ENCODE measurements around the gene PHAF1. TPM values are rescaled to one million over a fixed set of nuclear protein-coding genes. Genes with fewer than 3 reads are reported as not detected.

The PHAF1 gene
- total and polyA plus RNA-seq, 9 of the 15 experiments (the other 6 are each of a cell fraction or from before 2014, with no cell fraction given) = 5.1 to 25.4 (median 13.8) TPM

DNA sequence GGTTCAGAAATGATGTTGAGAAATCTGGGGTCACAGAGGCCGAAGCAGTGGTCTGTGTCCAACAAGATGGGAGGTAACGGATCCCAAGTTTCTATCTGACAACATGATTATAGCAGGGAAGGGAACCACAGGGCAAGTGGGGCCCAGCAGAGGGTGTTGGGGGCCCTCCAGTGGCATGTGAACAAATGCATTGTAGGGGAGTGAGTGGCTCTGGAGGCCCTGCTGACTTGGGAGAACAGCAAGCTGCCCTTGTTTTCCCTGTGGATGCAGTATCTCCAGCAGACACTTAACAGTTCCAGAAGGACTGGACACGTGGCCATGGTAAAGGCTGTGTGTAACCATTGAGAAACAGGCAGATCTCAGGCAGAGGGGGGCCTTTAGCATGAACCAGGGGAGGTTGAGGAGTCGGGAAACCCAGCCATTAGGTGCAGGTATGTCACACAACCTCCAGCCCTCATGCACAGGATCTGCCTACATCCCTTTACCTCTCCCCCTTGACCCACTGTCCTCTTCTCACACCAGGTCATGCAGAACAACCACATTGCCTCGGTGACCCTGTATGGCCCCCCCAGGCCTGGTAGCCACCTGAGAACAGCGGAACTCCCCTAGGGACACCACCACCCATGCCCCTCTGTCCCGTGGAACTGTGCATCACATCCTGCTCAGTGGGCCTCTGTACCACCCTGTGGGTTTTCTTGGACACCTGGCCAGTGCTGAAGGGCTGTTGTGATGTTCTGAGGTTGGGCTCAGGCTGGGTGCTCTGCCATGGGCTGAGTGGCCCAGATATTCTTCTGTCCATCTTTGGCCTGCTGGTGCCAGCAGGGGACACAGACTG, 37.0 kb downstream of the PHAF1 start:
- Histone ChIP-seq H4K20me1 (replicated peaks; ENCODE audit: control insufficient read depth, insufficient read depth, low read length) (no peaks in the 10 kb centered on the region), H3K27ac (ENCODE audit: extremely low read depth, low read depth, low read length) (no peak overlapping the region), H3K4me2 (ENCODE audit: insufficient read depth, low read length) (no peak overlapping the region), H3K79me2 (ENCODE audit: control insufficient read depth, insufficient read depth, low read length) (no peaks in the 10 kb centered on the region), H3K9ac (ENCODE audit: insufficient read depth in 1 of 2, low read depth in 2 of 2, low read length in 2 of 2) (no peak overlapping the region), H3K9me1 (ENCODE audit: control insufficient read depth, insufficient read depth, low read length) (no peaks in the 10 kb centered on the region), H3K9me3 (replicated peaks; ENCODE audit: control insufficient read depth, insufficient read depth, low read depth, low read length) (no peaks in the 10 kb centered on the region), H3K27me3 (ENCODE audit: control insufficient read depth in 2 of 2, insufficient read depth in 2 of 2, low read length in 2 of 2) (no peaks in the 10 kb centered on the region), H3K36me3 (ENCODE audit: control insufficient read depth, insufficient read depth, low read length) (peaks cover 71% of the 10 kb centered on the region), H2AFZ (ENCODE audit: low read depth, low read length) (no peak overlapping the region), H3K4me1 (replicated peaks in 1 of 2; ENCODE audit: control insufficient read depth in 2 of 2, insufficient read depth in 2 of 2, low read length in 2 of 2) (peaks cover 0 to 26% of the 10 kb centered on the region in 2 experiments; a peak in 2 of 5 replicates), H3K4me3 (no peak overlapping the region)
- FAIRE-seq (no peak), DNase-seq (ENCODE audit: extremely low read depth in 1 of 4, low spot score in 3 of 4) (no peak), ATAC-seq (no peak)
- ChIA-PET POLR2A (interaction anchor here (1.4 kb wide), 1 partner anchor 12 kb away, joined by 3 read pairs; no protein-coding TSS in a partner anchor), CTCF (ENCODE audit: low intra/inter-chr PET ratio) (no interaction called here)
- no TSS peak for BruUV-seq (replicated peaks)
- 71% methylated on average over 6 of the region's 7 CpGs for WGBS (ENCODE audit: insufficient coverage, low coverage, missing lambda C conversion rate)
- intact Hi-C loops (cut with micrococcal nuclease) (no loop called here), in situ Hi-C loops (cut with MboI) (no loop called here)
- TF ChIP-seq NR0B1 (IDR thresholded peaks at IDR 0.05; ENCODE audit: partially characterized antibody) (no peak), TAF7 (tag; IDR thresholded peaks at IDR 0.05) (no peak), ZFP1 (CRISPR knock-in tag; IDR thresholded peaks at IDR 0.05) (no peak), MAZ (CRISPR knock-in tag; conservative IDR thresholded peaks at IDR 0.05 in 1 of 2, IDR thresholded peaks at IDR 0.05 in 1 of 2) (no peak), BCL6 (CRISPR knock-in tag; IDR thresholded peaks at IDR 0.05) (no peak), TEAD4 (IDR thresholded peaks at IDR 0.05; ENCODE audit: low read length) (no peak), TEAD4 (CRISPR knock-in tag; IDR thresholded peaks at IDR 0.05; ENCODE audit: borderline replicate concordance) (no peak), ETV1 (tag; conservative IDR thresholded peaks at IDR 0.05; ENCODE audit: low read depth) (no peak)
- TF ChIP-seq, protein P1, sequence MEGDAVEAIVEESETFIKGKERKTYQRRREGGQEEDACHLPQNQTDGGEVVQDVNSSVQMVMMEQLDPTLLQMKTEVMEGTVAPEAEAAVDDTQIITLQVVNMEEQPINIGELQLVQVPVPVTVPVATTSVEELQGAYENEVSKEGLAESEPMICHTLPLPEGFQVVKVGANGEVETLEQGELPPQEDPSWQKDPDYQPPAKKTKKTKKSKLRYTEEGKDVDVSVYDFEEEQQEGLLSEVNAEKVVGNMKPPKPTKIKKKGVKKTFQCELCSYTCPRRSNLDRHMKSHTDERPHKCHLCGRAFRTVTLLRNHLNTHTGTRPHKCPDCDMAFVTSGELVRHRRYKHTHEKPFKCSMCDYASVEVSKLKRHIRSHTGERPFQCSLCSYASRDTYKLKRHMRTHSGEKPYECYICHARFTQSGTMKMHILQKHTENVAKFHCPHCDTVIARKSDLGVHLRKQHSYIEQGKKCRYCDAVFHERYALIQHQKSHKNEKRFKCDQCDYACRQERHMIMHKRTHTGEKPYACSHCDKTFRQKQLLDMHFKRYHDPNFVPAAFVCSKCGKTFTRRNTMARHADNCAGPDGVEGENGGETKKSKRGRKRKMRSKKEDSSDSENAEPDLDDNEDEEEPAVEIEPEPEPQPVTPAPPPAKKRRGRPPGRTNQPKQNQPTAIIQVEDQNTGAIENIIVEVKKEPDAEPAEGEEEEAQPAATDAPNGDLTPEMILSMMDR (IDR thresholded peaks at IDR 0.05 in 2 of 3, conservative IDR thresholded peaks at IDR 0.05 in 1 of 3; ENCODE audit: insufficient read depth in 2 of 3, low read depth in 1 of 3, low read length in 3 of 3) = peak in 1 of 3 experiments; percentile 21; a peak in 2 of 6 replicates

Measured in K562 (cell line).